NT2/D1 (cell line): ENCODE data around the gene LTBP4.

ENCODE experiments used
- YY1 ChIP-seq: IDR thresholded peaks from 2 replicates; pipeline ENCODE4 v1.6.1; 2011; ENCODE audit not compliant: insufficient read length, insufficient read depth
- ZNF274 ChIP-seq: IDR thresholded peaks from 2 replicates; pipeline ENCODE4 v1.6.1; 2011; ENCODE audit warnings: mild to moderate bottlenecking, low read depth, low read length

- TF ChIP-seq ZNF274 (no peak), YY1 (no peak)
Measured at GRCh38 chr19:40598121-40598917, 2.9 kb upstream of the LTBP4 start.
